HG03060 (cell line): ENCODE measurements around the gene FAM217B.
A peak's percentile ranks its signal among the peaks of the same experiment; 100 is the strongest.

Source experiments
- ATAC-seq: cut with Tn5 transposase; IDR thresholded peaks from one replicate; pipeline ENCODE4 v1.9.1; 2021; ENCODE audit warnings: low read depth, moderate number of reproducible peaks; ENCODE audit not compliant: unreplicated experiment

The FAM217B gene

DNA sequence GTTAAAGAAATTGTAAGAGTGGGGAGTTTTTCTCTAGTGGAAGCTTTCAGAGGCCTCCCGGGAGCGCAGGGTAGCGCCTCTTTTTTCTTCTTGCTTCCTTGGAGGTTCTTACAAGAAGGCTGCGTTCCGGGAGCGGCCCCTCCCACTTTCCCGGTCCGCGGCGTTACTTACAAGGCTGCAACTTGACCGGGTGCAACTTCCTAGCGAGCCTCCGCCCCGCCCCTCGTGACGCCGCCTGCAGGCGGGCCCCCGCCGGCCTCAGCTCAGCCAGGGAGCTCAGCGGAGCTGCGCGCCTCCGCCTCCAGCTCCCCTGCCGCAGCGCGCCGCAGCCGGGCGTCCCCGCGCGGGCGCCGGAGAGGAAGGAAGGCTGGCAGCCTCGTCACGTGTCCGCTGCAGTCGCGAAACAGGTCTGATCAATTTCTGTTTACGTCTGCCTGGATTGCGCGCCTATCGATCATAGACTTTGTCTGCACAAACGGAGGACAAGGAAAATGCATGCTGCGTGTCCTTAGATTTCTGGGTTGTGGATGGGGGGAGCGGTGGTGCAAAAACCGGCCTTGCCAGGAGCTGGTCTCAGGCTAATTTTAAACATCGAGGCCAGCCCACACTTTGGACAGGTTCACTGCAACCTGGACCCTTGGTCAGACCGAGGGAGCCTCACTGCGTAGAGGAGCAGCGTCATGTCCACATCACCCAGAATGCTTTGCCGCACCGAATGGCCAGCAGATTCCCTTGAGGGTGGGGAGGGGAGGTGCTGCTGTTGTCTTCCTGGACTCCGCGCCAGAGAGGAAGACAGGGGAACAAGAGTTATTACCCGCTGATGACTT, at the start of gene FAM217B, which contains the start of gene PPP1R3D:
Gene FAM217B (plus strand): TSS at position 261 of the 827 bp plus-strand sequence. CDS start 3,555 bp downstream, outside the sequence.
Gene PPP1R3D (minus strand): TSS at position 177 of the 827 bp plus-strand sequence. CDS start 374 bp downstream, outside the sequence.
- ATAC-seq: peak; percentile 75

- ATAC-seq: no peak
These were observed 48.6 kb upstream of the FAM217B start for GRCh38 chr20:59891581-59891980.

DNA sequence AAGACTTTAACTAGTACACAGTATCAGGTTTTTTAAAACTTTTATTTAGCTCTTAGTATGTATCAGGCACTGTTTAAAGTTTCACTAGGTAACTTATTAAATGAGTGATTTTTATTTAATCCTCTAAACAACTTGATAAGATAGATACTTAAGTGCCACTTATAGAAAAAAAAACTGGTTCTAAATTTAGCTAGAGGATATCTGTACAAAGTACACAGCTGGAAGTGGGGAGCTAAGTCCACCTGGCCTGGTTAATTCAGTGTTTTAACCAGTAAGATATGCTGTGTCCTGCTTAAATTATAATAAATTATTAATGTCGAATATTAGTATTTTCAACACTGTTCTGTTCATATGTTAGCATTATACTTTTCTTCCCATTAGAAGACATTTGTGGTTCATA, 44.3 kb upstream of the FAM217B start:
- ATAC-seq: no peak

DNA sequence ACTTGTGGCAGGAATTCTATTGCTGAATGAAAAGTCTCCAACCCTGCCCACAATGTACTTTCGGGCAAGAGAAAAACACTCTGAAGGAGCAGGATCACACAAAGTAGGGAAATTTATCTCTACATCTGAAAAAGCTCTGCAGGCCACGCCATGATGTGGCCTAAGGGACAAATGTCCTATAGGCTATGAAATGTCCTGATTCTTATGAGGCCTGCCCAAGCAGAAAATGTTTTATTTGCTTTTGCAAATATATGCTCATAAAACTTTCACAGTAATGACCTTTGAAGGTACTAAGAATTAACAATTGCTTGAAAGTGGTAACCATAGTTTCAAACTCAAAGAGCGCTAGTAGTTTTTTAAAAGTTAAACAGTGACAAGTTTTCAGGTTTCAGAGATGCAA, 37.7 kb upstream of the FAM217B start:
- ATAC-seq: no peak

GRCh38 chr20:59903621-59904020, 36.6 kb upstream of the FAM217B start:
- ATAC-seq: no peak

GRCh38 chr20:59908855-59909254, 31.3 kb upstream of the FAM217B start:
- no peak for ATAC-seq

DNA sequence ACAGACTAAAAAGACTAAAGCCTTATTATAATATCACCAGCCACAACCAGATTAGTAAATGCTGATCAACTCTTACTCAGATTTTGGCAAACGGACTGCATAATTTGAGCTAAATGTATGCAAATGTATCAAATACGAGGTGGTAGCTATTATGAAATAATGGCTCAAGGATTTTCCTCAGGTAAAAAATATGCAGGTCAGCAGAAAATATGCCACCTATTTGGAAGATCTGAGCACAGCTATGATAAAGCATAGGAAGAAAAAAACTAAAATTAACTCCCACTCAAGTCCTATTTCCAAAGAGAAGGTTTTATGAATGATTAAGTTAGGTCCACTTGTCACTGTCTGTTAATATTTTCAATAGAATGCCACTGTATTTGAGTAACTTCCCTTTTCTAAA, 29.1 kb upstream of the FAM217B start:
- ATAC-seq: no peak

DNA sequence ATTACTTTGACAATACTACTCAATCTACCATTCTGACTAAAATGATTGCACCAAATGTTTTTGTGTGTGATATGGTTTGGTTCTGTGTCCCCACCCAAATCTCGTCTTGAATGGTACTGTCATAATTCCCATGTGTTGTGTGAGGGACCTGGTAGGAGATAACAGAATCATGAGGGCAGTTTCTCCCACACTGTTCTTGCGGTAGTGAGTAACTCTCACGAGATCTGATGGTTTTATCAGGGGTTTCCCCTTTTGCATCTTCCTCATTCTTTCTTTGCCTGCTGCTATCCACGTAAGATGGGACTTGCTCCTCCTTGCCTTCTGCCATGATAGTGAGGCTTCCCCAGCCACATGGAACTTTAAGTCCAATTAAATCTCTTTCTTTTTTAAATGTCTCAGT, 27.6 kb upstream of the FAM217B start:
- no peak for ATAC-seq

- ATAC-seq: no peak
These were observed 19.2 kb upstream of the FAM217B start for GRCh38 chr20:59920944-59921343.

- ATAC-seq: no peak
These were observed 16.7 kb upstream of the FAM217B start for GRCh38 chr20:59923514-59923913.

DNA sequence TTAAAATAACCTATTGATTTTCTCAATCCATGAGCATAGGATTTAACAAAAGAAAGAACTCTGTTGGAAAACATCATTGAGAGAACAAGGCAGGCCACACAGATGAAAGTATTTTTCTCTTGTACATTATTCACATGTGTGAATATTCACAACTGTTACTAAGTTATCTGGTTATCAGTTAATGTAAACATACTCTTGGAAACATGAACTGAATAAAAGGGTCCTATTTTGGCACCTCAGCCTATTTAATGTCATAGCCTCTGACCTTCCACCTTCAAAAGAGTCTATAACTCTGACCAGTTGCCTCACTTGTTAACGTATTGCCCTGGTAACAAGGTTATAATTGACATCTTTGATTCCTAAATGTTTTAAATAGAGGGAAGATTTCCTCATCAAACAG, 14.8 kb upstream of the FAM217B start:
- ATAC-seq: no peak

DNA sequence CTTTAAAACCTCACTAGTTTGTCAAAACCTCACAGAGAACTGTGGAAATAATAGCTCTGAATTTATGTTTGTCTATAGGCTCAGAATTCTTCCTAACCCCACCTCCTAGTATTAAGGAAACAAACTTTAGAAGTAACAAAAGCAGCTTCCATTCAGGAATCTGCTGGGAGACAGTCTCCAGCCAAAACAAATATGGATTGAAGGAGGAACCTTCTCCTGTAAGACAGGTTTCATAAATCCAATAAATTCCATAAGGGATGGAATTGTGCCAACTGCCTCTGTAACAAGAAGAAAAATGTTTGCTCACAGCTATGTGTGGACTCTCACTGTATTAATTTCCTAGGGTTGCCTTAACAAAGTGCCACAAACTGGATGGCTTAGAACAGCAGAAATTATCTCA, 14.3 kb upstream of the FAM217B start:
- no peak for ATAC-seq

DNA sequence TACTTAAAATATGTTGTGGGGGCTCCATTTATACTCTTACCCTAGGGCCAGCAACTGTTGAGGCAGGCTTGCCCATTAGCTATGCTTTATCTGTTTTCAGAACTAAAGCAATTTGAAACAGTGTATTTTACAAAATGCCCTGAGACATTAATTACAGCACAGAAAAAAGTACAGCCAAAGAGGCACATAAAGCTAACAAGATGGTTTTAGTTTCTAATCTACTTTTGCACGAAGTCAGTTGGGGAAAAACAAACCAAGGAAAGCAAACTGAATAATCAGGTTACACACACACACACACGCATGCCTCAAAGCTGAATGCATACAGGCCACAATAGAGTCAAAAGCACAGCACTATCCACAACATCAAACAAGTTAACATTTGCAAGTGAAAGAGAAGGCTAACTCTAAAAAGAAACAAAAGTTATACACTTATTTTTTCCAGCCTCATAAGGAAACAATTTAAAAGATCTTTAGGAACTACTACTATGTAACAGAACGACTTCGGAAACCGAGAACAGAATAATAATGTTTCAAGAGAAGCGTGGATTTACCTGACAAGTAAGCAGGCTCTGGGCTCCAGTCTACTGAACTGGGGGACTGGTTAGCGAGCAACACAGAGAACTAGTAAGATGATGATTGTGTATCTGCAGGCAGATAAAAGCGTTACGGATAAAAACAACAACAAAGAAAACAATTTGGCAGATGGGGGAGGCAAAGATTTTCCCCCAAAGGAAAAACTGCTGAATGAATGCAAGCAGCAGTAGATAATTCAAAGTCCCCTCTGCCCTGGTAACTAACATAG, 8.5 kb upstream of the FAM217B start:
- no peak for ATAC-seq

DNA sequence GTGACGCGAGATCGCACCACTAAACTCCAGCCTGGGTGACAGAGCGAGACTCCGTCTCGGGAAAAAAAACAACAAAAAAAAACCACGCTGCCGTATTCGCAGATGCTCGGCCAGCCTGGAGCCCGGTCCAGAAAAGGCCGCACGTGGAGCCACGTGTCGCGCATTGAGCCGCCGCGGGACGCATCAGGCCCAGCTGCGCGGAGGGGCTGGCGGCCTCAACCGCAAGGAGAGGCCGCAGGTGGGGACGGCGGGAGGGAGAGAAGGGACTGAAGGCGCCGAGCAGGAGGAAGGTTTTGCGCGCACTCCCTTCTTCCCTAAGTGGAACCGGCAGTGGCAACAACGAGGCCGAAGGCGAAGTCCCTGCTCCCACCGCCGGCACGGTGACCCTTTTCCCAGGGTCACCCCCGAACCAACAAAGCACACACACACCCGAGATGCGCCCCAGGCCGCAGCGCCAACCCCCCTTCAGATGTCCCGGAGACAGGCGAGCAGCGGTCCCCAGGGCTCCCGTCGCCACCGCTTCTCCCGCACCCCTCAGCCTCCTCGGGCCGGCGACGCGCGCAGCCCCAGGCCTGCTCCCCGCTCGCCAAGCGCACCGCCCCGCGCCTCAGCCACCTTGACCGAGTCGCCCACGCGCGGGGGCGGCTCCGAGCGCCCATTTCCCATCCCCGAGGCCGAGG, 7.4 kb upstream of the FAM217B start:
- no peak for ATAC-seq

DNA sequence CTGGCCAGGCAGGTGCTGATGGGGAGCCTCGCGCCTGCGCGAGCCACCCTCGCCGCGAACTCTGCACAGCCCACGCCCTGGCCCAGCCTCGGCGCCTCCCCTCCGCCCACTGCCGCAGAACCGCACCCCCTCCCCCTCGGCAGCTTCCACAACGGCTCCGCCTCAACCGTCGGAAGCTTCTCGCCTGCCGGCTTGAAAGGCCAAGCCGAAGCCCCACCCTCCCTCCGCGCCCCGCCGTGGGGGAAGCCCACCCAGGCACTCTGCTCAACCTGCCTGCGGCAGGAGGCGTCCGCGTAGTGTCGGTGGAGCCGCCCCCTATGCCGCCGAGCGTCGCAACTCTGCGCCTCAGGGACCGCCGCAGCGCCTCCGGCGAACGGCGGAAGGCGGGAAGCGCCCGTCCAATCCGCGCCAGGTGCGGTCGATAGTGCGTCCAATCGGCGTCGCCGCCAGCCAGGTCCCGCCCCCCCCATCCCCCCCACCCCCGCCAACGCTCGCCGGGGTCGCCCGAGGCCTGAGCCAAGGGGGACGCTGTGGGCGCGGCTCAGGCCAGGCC, 6.8 kb upstream of the FAM217B start, which contains the start of gene SYCP2:
Gene SYCP2 (minus strand): TSS at position 342 of the 553 bp plus-strand sequence. CDS start 11,224 bp downstream, outside the sequence.
- ATAC-seq: no peak

DNA sequence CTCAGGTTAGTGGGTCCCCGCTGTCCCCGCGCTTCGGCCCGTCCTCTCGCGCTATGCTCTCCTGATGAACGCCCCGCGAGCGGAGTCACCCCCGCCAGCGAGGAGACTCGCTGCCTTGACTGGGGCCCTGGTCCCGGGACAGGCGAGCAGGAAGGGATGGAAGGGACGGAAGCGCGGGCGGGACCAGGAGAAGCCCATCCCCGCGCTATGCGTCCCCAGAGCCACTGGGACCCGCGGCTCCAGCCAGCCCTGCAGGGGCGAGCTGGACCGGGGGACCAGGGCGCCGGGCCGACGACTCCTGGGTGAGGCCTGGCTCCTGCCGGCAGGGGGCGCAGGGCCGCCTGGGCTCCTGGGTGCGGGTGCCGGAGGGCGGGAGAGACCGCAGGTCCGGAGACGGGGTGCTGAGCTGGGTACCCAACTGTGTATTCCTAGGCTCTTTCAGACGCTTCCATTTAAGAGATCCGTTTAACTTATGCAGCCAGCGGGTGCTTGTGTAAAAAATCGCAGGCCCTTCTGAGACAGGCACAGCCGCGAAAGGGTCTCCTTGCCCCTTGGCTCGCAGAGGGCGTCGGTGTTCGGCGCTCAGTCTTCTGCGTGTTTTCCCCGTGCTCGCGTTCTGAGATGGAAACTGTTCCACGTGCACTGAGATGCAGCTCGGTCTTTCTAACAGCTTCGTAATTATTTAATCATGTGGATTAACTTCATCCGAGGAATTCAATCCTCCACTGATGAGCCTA, 6.2 kb upstream of the FAM217B start:
- no peak for ATAC-seq

GRCh38 chr20:59935457-59936185, 4.6 kb upstream of the FAM217B start:
- no peak for ATAC-seq

DNA sequence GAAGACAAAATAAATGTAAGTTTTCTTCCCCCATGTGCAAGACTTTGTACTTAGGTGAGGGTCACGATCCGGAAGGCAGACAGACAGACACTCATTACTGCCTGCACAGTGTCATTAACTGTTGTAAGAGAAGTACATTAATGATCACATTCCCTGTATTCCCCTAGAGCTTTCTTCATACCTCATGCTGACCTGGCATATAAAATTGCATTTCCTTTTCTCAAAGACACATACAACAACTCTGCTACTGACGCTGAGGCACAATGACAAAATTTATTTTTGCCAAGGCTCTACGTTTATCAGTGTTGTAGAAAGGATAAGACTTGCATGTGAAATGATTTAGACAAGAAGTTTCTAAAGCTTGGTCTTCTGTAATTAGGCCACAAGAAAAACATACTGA, 3.8 kb upstream of the FAM217B start:
- ATAC-seq: no peak

- ATAC-seq: no peak
These were observed 3.0 kb upstream of the FAM217B start for GRCh38 chr20:59937150-59937549.
